H54 (cell line): Measurements from ENCODE around the gene IRX1.

Experiments
- DNase-seq: peaks from one replicate; pipeline ENCODE4 v3.0.0; 2011; ENCODE audit warnings: low spot score, mixed read lengths; ENCODE audit not compliant: insufficient read length
- FAIRE-seq: peaks from 3 replicates; lab custom pipeline; 2011; peaks lifted over from hg19 to GRCh38; lab: Jason Lieb, UNC
- POLR2A ChIP-seq: IDR thresholded peaks from 2 replicates; pipeline ENCODE4 v1.6.1; 2011; ENCODE audit warnings: low read depth, mild to moderate bottlenecking, low read length

The IRX1 gene

DNA sequence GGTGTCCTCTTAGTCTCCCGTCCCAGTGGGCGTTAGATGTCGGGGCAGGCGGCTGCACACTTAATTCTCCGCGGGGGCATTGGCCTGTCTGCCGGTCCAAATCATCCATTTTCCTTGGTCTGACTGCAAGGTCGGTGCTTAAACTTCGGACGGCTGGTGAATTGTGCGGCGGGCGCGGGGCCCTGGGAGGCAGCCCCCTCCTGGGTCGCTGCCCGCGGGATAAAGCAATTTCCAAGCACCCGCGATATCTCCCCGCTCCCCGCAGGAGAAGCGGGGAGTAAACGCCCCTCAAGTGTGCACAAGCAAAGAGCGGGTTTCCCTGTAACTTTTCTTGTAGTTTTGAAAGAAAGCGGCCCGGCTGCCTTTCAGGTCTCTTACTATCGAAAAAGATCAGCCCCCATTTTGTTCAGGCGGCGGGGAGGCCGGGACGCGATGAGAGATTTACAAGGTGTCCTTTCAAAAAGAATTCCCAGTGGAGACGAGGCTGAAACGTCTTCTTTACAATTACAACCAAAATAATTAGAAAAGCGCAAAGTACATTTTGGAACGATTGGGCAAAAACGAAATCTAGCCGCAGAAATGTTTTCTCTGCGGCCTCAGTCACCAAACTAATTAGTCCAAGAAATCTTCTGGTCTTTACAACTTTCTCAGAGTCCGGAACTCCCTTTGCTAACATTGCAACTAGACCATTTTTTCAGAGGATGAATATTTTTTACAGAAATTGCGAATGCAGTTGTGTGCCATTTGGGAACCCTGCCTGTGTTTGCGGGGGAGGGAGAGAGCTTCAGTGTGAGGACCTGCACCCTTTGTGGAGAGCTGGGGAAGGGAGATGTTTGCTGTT is 1.8 kb downstream of the IRX1 start:
- TF ChIP-seq POLR2A, result no peak
- DNase-seq (no peak), FAIRE-seq (peak; percentile 38)

DNA sequence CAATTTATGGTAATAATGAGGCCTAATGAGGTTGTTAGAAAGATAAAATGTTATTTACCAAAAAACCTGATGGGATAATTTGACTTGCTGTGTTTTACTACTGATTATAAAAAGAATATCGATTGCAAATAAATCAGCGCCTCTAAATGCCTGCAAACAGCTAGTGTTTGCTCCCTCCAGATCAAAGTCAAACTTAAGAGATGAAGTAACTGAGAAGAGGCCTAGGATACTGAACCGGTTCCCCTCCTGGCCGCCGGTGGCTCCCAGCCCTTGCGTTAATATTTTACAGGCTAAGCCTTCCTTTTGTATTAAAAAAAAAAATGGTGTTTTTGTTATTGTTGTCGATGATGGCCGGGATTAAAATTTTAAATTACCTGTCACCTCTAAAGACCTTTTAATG is 2.6 kb downstream of the IRX1 start:
- no peak for DNase-seq
- FAIRE-seq, result no peak
- no peak for TF ChIP-seq POLR2A

DNA sequence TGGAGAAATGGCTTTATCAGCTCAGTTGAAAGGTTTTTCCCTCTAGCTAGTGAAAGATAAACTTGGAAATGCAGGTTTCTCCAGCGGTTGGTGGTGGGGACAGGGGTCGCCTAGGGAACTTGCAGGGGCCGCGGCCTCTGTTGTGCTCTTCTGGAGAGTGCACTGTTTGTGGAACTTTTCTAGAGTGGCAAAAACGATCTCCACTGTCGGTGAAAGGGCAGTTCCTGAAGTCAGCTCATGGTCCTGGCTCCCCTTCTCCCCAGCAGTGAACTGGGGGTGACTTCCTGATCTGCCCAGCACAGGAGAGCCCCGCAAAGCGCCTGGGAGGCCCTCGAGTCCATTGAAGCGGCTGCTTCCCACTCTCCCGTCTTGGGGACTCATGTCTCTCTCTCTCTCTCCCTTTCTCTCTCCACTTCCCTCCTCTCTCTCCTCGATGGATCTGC is 3.2 kb downstream of the IRX1 start:
- no peak for TF ChIP-seq POLR2A
- FAIRE-seq (no peak), DNase-seq (no peak)

DNA sequence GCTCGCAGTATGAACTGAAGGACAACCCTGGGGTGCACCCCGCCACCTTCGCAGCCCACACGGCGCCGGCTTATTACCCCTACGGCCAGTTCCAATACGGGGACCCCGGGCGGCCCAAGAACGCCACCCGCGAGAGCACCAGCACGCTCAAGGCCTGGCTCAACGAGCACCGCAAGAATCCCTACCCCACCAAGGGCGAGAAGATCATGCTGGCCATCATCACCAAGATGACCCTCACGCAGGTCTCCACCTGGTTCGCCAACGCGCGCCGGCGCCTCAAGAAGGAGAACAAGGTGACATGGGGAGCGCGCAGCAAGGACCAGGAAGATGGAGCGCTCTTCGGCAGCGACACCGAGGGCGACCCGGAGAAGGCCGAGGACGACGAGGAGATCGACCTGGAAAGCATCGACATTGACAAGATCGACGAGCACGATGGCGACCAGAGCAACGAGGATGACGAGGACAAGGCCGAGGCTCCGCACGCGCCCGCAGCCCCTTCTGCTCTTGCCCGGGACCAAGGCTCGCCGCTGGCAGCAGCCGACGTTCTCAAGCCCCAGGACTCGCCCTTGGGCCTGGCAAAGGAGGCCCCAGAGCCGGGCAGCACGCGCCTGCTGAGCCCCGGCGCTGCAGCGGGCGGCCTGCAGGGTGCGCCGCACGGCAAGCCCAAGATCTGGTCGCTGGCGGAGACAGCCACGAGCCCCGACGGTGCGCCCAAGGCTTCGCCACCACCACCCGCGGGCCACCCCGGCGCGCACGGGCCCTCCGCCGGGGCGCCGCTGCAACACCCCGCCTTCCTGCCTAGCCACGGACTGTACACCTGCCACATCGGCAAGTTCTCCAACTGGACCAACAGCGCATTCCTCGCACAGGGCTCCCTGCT is 3.8 kb downstream of the IRX1 start:
- TF ChIP-seq POLR2A, result no peak
- DNase-seq (no peak), FAIRE-seq (no peak)

DNA sequence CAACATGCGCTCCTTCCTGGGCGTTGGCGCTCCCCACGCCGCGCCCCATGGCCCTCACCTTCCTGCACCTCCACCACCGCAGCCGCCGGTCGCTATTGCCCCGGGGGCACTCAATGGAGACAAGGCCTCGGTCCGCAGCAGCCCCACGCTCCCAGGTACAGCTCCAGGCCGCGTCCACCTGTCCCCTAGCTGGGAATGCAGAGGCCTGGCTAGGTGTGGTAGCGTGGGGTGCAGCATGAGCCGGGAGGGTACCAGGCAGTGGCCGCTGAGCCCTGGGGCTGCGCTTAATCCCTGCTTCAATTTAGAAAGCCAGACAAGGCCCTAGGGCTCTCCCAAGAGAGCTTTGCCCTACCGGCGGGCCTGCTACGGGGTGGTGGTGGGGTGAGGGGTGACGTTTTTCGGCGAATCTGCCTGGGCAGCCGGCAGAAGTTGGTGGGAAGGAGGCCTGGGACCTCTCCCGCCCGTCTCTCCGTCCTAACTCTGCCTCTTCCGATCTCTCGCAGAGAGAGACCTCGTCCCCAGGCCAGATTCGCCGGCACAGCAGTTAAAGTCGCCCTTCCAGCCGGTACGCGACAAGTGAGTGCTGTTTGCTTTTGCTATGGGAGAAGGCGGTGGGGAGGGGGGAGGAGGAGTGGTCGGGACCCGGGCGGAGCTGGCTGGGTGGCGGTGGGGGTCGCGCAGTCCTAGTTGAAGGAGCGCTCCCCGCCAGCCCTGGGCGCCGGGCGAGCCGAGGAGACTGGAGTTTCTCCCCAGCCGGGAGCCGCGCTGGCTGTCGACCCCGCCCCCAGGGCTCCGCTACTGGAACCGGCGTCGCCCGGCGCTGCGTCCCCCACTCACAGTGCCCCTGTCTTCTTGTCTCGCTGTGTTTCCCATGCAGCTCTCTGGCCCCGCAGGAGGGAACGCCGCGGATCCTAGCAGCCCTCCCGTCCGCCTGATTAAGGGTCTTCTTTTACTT is 4.8 kb downstream of the IRX1 start:
- FAIRE-seq (no peak), DNase-seq (no peak)
- TF ChIP-seq POLR2A, result no peak

DNA sequence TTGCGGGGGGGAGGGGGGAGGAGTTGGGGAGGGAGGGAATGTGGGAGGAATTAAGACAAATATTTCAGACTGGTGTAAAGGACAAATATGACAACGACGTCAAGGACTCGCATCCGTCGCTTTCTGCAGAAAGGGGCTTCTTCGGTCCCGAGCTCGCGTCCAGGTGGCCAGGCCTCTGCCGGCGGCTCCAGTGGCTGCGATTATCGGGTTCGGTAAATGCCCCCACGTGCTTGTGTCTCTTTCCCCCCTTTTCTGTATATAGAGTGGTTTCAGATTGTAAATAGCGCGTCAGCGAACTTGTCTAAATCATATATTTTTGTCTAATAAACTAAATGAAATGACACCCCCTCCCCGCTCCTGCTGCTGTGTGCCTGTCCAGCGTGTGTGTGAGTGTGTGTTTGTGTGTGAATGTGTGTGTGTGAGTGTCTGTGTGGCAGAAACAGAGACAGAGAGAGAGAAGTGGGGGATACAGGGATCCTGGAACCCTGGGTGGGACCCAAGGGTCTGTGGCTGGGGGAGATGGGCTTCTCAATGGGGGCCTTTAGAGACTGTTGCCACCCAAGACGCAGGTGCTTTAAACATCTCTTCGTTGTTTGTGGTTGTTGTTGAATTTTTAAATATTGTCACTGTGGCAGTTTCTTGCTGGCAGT is 5.6 kb downstream of the IRX1 start:
- no peak for DNase-seq
- no peak for FAIRE-seq
- TF ChIP-seq POLR2A, result no peak

DNA sequence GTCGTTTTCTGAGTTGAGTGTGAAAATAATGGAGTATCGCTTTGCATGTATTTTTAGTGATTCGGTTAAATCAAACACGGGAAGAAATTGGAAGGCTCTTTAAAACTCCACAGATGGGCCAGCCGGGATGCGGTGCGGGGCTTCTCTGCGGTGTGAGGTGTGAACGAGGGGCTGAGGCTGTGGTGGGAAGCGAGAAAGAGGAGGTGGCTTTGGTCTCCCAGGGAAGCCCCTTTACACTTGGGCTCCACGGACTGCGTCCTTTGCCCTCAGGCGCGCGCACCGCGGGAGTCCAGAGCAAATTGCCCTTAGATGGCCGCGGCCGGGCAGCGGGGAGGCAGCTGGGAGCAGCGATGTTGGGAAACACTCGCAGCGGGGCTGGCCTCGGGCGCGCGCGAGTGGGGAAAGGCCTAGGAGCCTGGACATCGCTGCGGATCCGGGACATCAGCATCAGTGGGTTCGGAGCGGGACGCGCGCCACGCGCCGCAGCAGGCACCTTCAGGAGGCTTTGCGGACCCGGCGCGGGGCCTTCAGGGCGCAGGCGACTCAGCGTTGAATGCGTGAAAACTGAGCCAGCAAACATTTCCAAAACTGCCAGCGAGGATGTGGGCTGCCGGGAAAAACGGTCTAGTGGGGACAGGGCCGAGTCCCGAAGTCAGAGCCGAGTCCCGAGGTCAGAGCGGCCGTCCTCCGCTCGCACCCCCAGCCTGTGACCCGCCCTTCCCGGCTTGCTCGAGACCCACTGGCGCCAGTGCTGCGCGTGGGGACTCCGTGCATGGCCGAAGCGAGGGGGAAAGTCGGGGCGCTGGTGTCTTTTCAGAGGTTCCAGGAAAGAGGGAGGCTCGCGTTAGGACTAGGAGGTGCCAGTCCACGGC is 6.5 kb downstream of the IRX1 start:
- TF ChIP-seq POLR2A, result no peak
- FAIRE-seq (no peak), DNase-seq (no peak)

DNA sequence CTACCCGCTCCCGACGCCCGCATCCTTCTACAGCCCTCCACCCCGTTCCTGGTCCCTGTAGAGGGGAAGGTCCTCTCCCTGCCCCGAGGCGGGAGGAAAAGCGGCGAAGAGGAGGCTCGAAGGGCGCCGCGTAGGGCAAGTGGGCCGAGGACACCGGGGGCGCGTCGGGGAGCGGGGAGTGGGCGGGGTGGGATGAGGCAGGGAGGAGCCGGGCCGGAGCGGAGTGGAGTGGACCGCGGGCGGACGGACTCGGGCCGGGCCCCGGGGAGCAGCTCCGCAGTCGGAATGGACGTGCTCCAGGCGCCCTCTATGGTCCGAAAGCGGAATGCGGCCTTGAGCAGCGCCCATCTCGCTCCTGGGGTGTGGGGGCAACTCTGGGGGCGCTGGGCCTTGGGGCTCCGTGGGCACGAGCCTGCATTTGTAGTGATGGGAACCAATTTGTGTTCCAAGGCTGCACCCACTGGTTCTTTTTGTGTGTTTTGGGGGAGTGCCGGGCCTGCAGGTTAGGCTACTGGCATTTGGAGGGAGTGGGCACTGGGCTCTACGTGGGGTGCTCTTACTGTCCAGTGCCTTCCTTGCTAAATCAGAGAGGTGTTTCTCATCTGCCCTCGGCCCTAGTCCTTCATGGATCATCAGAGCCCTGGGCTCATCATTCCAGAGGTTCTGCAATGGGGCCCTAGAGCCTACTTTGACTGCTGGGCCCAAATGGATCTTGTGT is 7.3 kb downstream of the IRX1 start:
- no peak for FAIRE-seq
- TF ChIP-seq POLR2A, result no peak
- DNase-seq, result no peak

DNA sequence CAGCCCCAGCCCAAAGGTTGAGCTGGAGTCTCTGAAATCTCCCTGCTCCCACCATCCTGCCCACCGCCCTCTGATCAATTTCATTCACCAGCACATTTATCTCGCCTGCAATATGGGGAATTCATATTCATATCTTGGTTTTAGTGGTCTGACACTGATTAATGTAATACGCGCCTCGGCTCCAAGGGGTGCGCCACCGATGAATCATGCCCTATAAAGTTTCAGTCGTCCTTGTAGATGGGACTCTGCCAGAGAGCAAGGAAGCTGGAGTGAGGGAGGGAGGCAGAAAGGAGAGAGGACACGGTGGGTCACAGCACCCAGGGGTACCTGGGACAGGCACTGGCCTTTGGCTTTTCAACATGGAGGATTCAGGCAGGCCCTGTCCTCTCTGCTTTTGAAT is 8.9 kb downstream of the IRX1 start:
- DNase-seq (no peak), FAIRE-seq (no peak)
- no peak for TF ChIP-seq POLR2A

DNA sequence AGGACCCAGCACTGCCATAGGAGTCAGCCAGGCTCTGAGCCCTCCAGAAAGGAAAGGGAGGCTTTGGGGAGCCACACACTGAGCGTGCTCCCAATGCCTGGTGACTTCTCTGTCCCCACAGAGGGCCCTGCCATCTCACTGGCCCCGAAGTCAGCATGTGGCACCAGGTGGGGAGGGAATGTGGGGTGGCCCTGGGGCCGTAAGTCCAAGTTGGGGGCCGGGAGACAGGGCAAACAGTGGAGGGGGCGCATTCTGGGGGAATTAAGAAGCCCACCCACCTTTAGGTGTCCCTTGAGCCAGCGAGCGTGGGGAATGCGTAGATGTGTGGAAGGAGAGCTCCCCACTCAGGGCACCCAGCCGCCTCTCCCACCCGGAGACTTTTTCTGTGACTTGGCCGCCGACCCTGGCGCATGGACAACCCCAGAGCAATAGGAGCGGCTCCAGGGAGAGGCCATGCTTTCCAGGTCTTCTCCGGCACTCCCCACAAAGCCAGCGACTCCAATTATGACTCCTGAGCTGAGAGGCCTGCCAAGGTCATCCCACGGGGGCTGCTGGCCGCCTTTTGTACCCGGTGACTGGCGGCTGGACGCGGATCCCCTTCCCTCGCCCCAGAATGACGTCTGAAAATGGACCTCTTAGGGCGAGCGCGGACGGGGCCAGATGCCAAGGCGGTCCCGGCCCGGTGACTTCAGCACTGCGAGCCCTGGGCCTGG is 9.8 kb downstream of the IRX1 start:
- FAIRE-seq, result no peak
- no peak for DNase-seq
- TF ChIP-seq POLR2A, result no peak
